Measurements from ENCODE around the gene UBE2E2.

DNA sequence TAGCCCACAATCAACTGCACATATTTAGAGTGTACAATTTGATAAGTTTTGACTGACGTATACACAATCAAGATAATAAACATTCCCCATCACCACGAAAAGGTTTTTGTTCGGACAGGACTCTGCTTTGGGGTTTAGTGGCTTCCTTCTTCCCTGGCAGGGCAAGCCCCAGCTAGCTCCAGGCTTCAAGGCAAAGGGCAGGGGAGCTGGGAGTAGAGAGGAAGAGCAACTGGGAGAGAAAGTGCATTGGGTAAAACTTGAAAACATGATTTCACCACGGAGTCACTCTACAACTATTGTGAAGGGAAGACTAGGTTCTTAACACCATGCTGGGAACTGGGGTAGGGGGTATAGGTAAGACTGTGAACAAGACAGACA, 417.5 kb downstream of the UBE2E2 start:
- no peak for TF ChIP-seq TAF1 (IDR thresholded peaks at IDR 0.05; ENCODE audit: low read depth)
- no peak for TF ChIP-seq RAD21 (IDR thresholded peaks at IDR 0.05; ENCODE audit: low read depth)
- no peak for TF ChIP-seq TCF12 (IDR thresholded peaks at IDR 0.05; ENCODE audit: low read depth)
- TF ChIP-seq EP300 (IDR thresholded peaks at IDR 0.05; ENCODE audit: borderline replicate concordance) = no peak
- TF ChIP-seq, protein P1, sequence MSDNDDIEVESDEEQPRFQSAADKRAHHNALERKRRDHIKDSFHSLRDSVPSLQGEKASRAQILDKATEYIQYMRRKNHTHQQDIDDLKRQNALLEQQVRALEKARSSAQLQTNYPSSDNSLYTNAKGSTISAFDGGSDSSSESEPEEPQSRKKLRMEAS (IDR thresholded peaks at IDR 0.05) = no peak
- TF ChIP-seq YY1 (IDR thresholded peaks at IDR 0.05; ENCODE audit: low read depth) = no peak
- TF ChIP-seq CREB1 (IDR thresholded peaks at IDR 0.05; ENCODE audit: low read depth) = no peak
- no peak for TF ChIP-seq TEAD4 (IDR thresholded peaks at IDR 0.05)
- TF ChIP-seq NFIC (IDR thresholded peaks at IDR 0.05) = no peak

Measured in Ishikawa (cell line).